ENCODE measurements around the gene WSCD1.

WSCD1 gene

GRCh38 chr17:6044261-6044660 lies 25.9 kb upstream of the WSCD1 start:
- TF ChIP-seq BHLHE40 (IDR thresholded peaks at IDR 0.05; ENCODE audit: borderline replicate concordance) (no peak), TARDBP (IDR thresholded peaks at IDR 0.05) (no peak), ZNF384 (IDR thresholded peaks at IDR 0.05) (no peak), FOXA1 (IDR thresholded peaks at IDR 0.05) (no peak), PKNOX1 (IDR thresholded peaks at IDR 0.05) (no peak), SUZ12 (IDR thresholded peaks at IDR 0.05) (no peak), ARNT (IDR thresholded peaks at IDR 0.05) (no peak), L3MBTL2 (conservative IDR thresholded peaks at IDR 0.05) (no peak), SP1 (IDR thresholded peaks at IDR 0.05) (no peak), NFRKB (IDR thresholded peaks at IDR 0.05) (no peak), CTBP1 (IDR thresholded peaks at IDR 0.05; ENCODE audit: borderline replicate concordance) (no peak), LEF1 (IDR thresholded peaks at IDR 0.05; ENCODE audit: borderline replicate concordance) (no peak), FOXM1 (IDR thresholded peaks at IDR 0.05; ENCODE audit: borderline replicate concordance) (no peak), ELF4 (IDR thresholded peaks at IDR 0.05) (no peak), FOXK2 (IDR thresholded peaks at IDR 0.05) (no peak)
- ChIA-PET CTCF (no interaction called here), POLR2A (no interaction called here)
- no peak for DNase-seq (ENCODE audit: extremely low spot score)

- POLR2A ChIA-PET: no interaction called here
- no peak for DNase-seq (ENCODE audit: extremely low spot score)
- CTCF ChIA-PET: no interaction called here
- TF ChIP-seq LEF1 (IDR thresholded peaks at IDR 0.05; ENCODE audit: borderline replicate concordance) (no peak), FOXK2 (IDR thresholded peaks at IDR 0.05) (no peak), NFRKB (IDR thresholded peaks at IDR 0.05) (no peak), ARNT (IDR thresholded peaks at IDR 0.05) (no peak), TARDBP (IDR thresholded peaks at IDR 0.05) (no peak), PKNOX1 (IDR thresholded peaks at IDR 0.05) (no peak), ELF4 (IDR thresholded peaks at IDR 0.05) (no peak), ZNF384 (IDR thresholded peaks at IDR 0.05) (no peak), FOXM1 (IDR thresholded peaks at IDR 0.05; ENCODE audit: borderline replicate concordance) (no peak)
Observed at GRCh38 chr17:6045621-6046357, 24.4 kb upstream of the WSCD1 start.

DNA sequence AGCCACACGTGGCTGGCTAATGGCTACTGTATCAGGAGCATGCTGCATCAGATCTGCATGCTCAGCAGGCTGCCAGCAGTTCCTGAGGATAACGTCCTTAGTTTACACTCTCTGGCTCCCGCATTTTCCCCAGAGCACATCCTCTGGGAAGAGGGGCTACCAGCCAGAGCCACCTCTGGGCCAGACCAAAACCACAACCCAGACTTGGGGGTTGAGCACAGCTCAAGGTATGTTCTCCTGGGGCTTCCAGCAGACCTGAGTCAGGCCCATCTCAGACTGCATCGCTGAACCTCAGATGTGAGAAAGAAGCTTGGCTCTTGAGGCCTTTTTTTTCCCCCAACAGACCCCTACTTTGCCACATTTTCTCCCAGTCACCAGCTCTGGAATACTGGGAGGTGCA lies 23.7 kb upstream of the WSCD1 start:
- ChIA-PET CTCF (no interaction called here), POLR2A (no interaction called here)
- TF ChIP-seq HDGF (IDR thresholded peaks at IDR 0.05; ENCODE audit: borderline replicate concordance) (no peak), SP1 (IDR thresholded peaks at IDR 0.05) (no peak), ELF4 (IDR thresholded peaks at IDR 0.05) (no peak), FOXK2 (IDR thresholded peaks at IDR 0.05) (no peak), SUZ12 (IDR thresholded peaks at IDR 0.05) (no peak), PKNOX1 (IDR thresholded peaks at IDR 0.05) (no peak), FOXA1 (IDR thresholded peaks at IDR 0.05) (no peak), TARDBP (IDR thresholded peaks at IDR 0.05) (no peak), ZNF384 (IDR thresholded peaks at IDR 0.05) (no peak), LEF1 (IDR thresholded peaks at IDR 0.05; ENCODE audit: borderline replicate concordance) (no peak), CTBP1 (IDR thresholded peaks at IDR 0.05; ENCODE audit: borderline replicate concordance) (no peak), ARNT (IDR thresholded peaks at IDR 0.05) (no peak), NFRKB (IDR thresholded peaks at IDR 0.05) (no peak), BHLHE40 (IDR thresholded peaks at IDR 0.05; ENCODE audit: borderline replicate concordance) (no peak), L3MBTL2 (conservative IDR thresholded peaks at IDR 0.05) (no peak), FOXM1 (IDR thresholded peaks at IDR 0.05; ENCODE audit: borderline replicate concordance) (no peak)

GRCh38 chr17:6046931-6047330 lies 23.2 kb upstream of the WSCD1 start:
- DNase-seq (ENCODE audit: extremely low spot score): no peak
- TF ChIP-seq SUZ12 (IDR thresholded peaks at IDR 0.05) (no peak), FOXM1 (IDR thresholded peaks at IDR 0.05; ENCODE audit: borderline replicate concordance) (no peak), SP1 (IDR thresholded peaks at IDR 0.05) (no peak), PKNOX1 (IDR thresholded peaks at IDR 0.05) (no peak), FOXK2 (IDR thresholded peaks at IDR 0.05) (no peak), CTBP1 (IDR thresholded peaks at IDR 0.05; ENCODE audit: borderline replicate concordance) (no peak), ELF4 (IDR thresholded peaks at IDR 0.05) (no peak), ZNF384 (IDR thresholded peaks at IDR 0.05) (no peak)
- CTCF ChIA-PET: no interaction called here
- POLR2A ChIA-PET: no interaction called here

More for the DNA sequence above, 23.7 kb upstream of the WSCD1 start:
- no peak for DNase-seq (ENCODE audit: extremely low spot score)

GRCh38 chr17:6047966-6048365 lies 22.2 kb upstream of the WSCD1 start:
- ChIA-PET POLR2A (no interaction called here), CTCF (interaction anchor here (1.0 kb wide), 1 partner anchor 9 kb away, joined by 3 read pairs; no protein-coding TSS in a partner anchor)
- TF ChIP-seq SP1 (IDR thresholded peaks at IDR 0.05) (no peak), LEF1 (IDR thresholded peaks at IDR 0.05; ENCODE audit: borderline replicate concordance) (no peak)
- no peak for DNase-seq (ENCODE audit: extremely low spot score)

GRCh38 chr17:6048486-6048885 lies 21.7 kb upstream of the WSCD1 start:
- ChIA-PET CTCF (interaction anchor here (1.0 kb wide), 1 partner anchor 9 kb away, joined by 3 read pairs; no protein-coding TSS in a partner anchor), POLR2A (no interaction called here)
- TF ChIP-seq L3MBTL2 (conservative IDR thresholded peaks at IDR 0.05) (no peak), PKNOX1 (IDR thresholded peaks at IDR 0.05) (no peak), FOXM1 (IDR thresholded peaks at IDR 0.05; ENCODE audit: borderline replicate concordance) (no peak), LEF1 (IDR thresholded peaks at IDR 0.05; ENCODE audit: borderline replicate concordance) (no peak), SP1 (IDR thresholded peaks at IDR 0.05) (no peak), ARNT (IDR thresholded peaks at IDR 0.05) (no peak), TARDBP (IDR thresholded peaks at IDR 0.05) (no peak)
- DNase-seq (ENCODE audit: extremely low spot score): no peak
